Karpas-422 (cell line): ENCODE data around the gene HPSE2. TPM values are rescaled to one million over a fixed set of nuclear protein-coding genes. Genes with fewer than 3 reads are reported as not detected.

Experiments used
- DNase-seq: peaks from one replicate; pipeline ENCODE4 v3.0.0-alpha.2; 2015
- H2AFZ ChIP-seq: fragments of 200-600 bp; sonication (generic); 2 replicates; pipeline ENCODE4 v1.6.1; 2014; ENCODE audit warnings: antibody characterized with exemption, low read length, mixed read lengths
- H3K27ac ChIP-seq: fragments of 200-600 bp; sonication (generic); 2 replicates; pipeline ENCODE4 v1.5.1; 2014; ENCODE audit warnings: mild to moderate bottlenecking, low read length, moderate library complexity
- H3K27me3 ChIP-seq: fragments of 200-600 bp; sonication (generic); 2 replicates; pipeline ENCODE4 v1.6.1; 2014; ENCODE audit warnings: low read length, mixed read lengths
- H3K36me3 ChIP-seq: fragments of 200-600 bp; sonication (generic); 2 replicates; pipeline ENCODE4 v1.6.1; 2014; ENCODE audit warnings: low read length, mixed read lengths; ENCODE audit not compliant: insufficient read depth
- H3K4me1 ChIP-seq: fragments of 200-600 bp; sonication (generic); 2 replicates; pipeline ENCODE4 v1.6.1; 2014; ENCODE audit warnings: mild to moderate bottlenecking, low read length, mixed read lengths
- H3K4me2 ChIP-seq: fragments of 200-600 bp; sonication (generic); 2 replicates; pipeline ENCODE4 v1.6.1; 2014; ENCODE audit warnings: low read length, low read depth, mild to moderate bottlenecking; ENCODE audit not compliant: poor library complexity, severe bottlenecking
- H3K4me3 ChIP-seq: fragments of 200-600 bp; sonication (generic); 2 replicates; pipeline ENCODE4 v1.5.1; 2014; ENCODE audit warnings: mild to moderate bottlenecking, antibody characterized with exemption, low read length, mixed read lengths
- H3K79me2 ChIP-seq: fragments of 200-600 bp; sonication (generic); 2 replicates; pipeline ENCODE4 v1.6.1; 2014; ENCODE audit warnings: mild to moderate bottlenecking, low read length, mixed read lengths
- H3K9ac ChIP-seq: fragments of 200-600 bp; sonication (generic); 2 replicates; pipeline ENCODE4 v1.6.0; 2014; ENCODE audit warnings: low read length
- H3K9me2 ChIP-seq: fragments of 200-600 bp; sonication (generic), shearing (Covaris generic); replicated peaks from 2 replicates; pipeline ENCODE4 v1.6.0; 2014; ENCODE audit warnings: mild to moderate bottlenecking, low read length, moderate library complexity; ENCODE audit not compliant: insufficient read depth
- H3K9me3 ChIP-seq: fragments of 300-700, 200-600 bp; sonication (generic); 2 replicates; pipeline ENCODE4 v1.6.1; 2014; ENCODE audit warnings: low read length, mixed read lengths
- H4K20me1 ChIP-seq: fragments of 200-600 bp; sonication (generic); 2 replicates; pipeline ENCODE4 v1.6.1; 2014; ENCODE audit warnings: mild to moderate bottlenecking, antibody characterized with exemption, low read length, low read depth; ENCODE audit not compliant: insufficient read depth
- total RNA-seq: library from RNA; depleted of rRNA; stranded (reverse); fragments of >200 nt; shearing (Covaris generic); gene quantifications from 2 replicates; pipeline ENCODE4 v1.2.3, GENCODE V29; 2014; ENCODE audit warnings: low replicate concordance

The HPSE2 gene
- total RNA-seq, 1 experiment from 2014 or later: not detected

GRCh38 chr10:98800263-98800662 is 435.4 kb downstream of the HPSE2 start:
- H3K9me3 ChIP-seq: no peaks in the 10 kb centered on the region
- no peak overlapping the region for H3K4me3 ChIP-seq
- no peaks in the 10 kb centered on the region for H4K20me1 ChIP-seq
- H3K4me2 ChIP-seq: no peak overlapping the region
- H3K79me2 ChIP-seq: no peaks in the 10 kb centered on the region
- no peak overlapping the region for H3K9ac ChIP-seq
- no peaks in the 10 kb centered on the region for H3K9me2 ChIP-seq
- no peaks in the 10 kb centered on the region for H3K27me3 ChIP-seq
- H2AFZ ChIP-seq: no peak overlapping the region
- H3K4me1 ChIP-seq: no peaks in the 10 kb centered on the region
- no peaks in the 10 kb centered on the region for H3K36me3 ChIP-seq
- DNase-seq: no peak
- no peak overlapping the region for H3K27ac ChIP-seq

- Histone ChIP-seq H3K36me3 (no peaks in the 10 kb centered on the region), H3K4me2 (no peak overlapping the region), H3K9ac (no peak overlapping the region), H2AFZ (no peak overlapping the region), H3K4me1 (no peaks in the 10 kb centered on the region), H3K79me2 (no peaks in the 10 kb centered on the region), H4K20me1 (no peaks in the 10 kb centered on the region), H3K9me2 (no peaks in the 10 kb centered on the region), H3K4me3 (no peak overlapping the region), H3K27me3 (no peaks in the 10 kb centered on the region), H3K9me3 (no peaks in the 10 kb centered on the region), H3K27ac (no peak overlapping the region)
- DNase-seq: no peak
These were observed 440.2 kb downstream of the HPSE2 start for GRCh38 chr10:98795467-98795866.

- Histone ChIP-seq H3K79me2 (no peaks in the 10 kb centered on the region), H3K4me1 (no peaks in the 10 kb centered on the region), H3K9ac (no peak overlapping the region), H4K20me1 (no peaks in the 10 kb centered on the region), H2AFZ (no peak overlapping the region), H3K9me2 (no peaks in the 10 kb centered on the region), H3K27ac (no peak overlapping the region), H3K36me3 (no peaks in the 10 kb centered on the region), H3K4me3 (no peak overlapping the region), H3K4me2 (no peak overlapping the region), H3K9me3 (no peaks in the 10 kb centered on the region), H3K27me3 (no peaks in the 10 kb centered on the region)
- DNase-seq: peak; percentile 51
These were observed 444.8 kb downstream of the HPSE2 start for GRCh38 chr10:98790817-98791216.

GRCh38 chr10:98778277-98778759 is 457.3 kb downstream of the HPSE2 start:
- Histone ChIP-seq H3K9me3 (no peaks in the 10 kb centered on the region), H3K4me1 (no peaks in the 10 kb centered on the region), H3K79me2 (no peaks in the 10 kb centered on the region), H3K9ac (no peak overlapping the region), H3K36me3 (no peaks in the 10 kb centered on the region), H3K27ac (no peak overlapping the region), H3K4me2 (no peak overlapping the region), H2AFZ (no peak overlapping the region), H3K27me3 (no peaks in the 10 kb centered on the region), H3K9me2 (no peaks in the 10 kb centered on the region), H3K4me3 (no peak overlapping the region), H4K20me1 (no peaks in the 10 kb centered on the region)
- DNase-seq: no peak

- no peak for DNase-seq
- Histone ChIP-seq H3K27ac (no peak overlapping the region), H3K9ac (no peak overlapping the region), H3K27me3 (no peaks in the 10 kb centered on the region), H3K79me2 (no peaks in the 10 kb centered on the region), H3K9me2 (no peaks in the 10 kb centered on the region), H3K36me3 (no peaks in the 10 kb centered on the region), H2AFZ (no peak overlapping the region), H4K20me1 (no peaks in the 10 kb centered on the region), H3K4me2 (no peak overlapping the region), H3K4me3 (no peak overlapping the region), H3K4me1 (no peaks in the 10 kb centered on the region), H3K9me3 (no peaks in the 10 kb centered on the region)
These were observed 477.2 kb downstream of the HPSE2 start for GRCh38 chr10:98758463-98758862.

- Histone ChIP-seq H3K4me1 (no peaks in the 10 kb centered on the region), H3K9me2 (no peaks in the 10 kb centered on the region), H4K20me1 (no peaks in the 10 kb centered on the region), H3K4me3 (no peak overlapping the region), H3K36me3 (no peaks in the 10 kb centered on the region), H3K27me3 (no peaks in the 10 kb centered on the region), H2AFZ (no peak overlapping the region), H3K4me2 (no peak overlapping the region), H3K27ac (no peak overlapping the region), H3K9me3 (no peaks in the 10 kb centered on the region), H3K9ac (no peak overlapping the region), H3K79me2 (no peaks in the 10 kb centered on the region)
- DNase-seq: peak; percentile 61
These were observed 487.4 kb downstream of the HPSE2 start for GRCh38 chr10:98748298-98748697.

GRCh38 chr10:98745645-98746044 is 490.0 kb downstream of the HPSE2 start:
- no peak overlapping the region for H3K4me3 ChIP-seq
- no peak overlapping the region for H3K4me2 ChIP-seq
- no peaks in the 10 kb centered on the region for H3K36me3 ChIP-seq
- peak; percentile 35 for DNase-seq
- H3K9ac ChIP-seq: no peak overlapping the region
- H3K27ac ChIP-seq: no peak overlapping the region
- no peak overlapping the region for H2AFZ ChIP-seq
- H3K9me3 ChIP-seq: no peaks in the 10 kb centered on the region
- no peaks in the 10 kb centered on the region for H3K27me3 ChIP-seq
- no peaks in the 10 kb centered on the region for H3K79me2 ChIP-seq
- H4K20me1 ChIP-seq: no peaks in the 10 kb centered on the region
- H3K9me2 ChIP-seq: no peaks in the 10 kb centered on the region
- H3K4me1 ChIP-seq: no peaks in the 10 kb centered on the region

GRCh38 chr10:98720551-98720950 is 515.1 kb downstream of the HPSE2 start:
- no peak overlapping the region for H3K27ac ChIP-seq
- no peaks in the 10 kb centered on the region for H3K9me2 ChIP-seq
- H3K27me3 ChIP-seq: no peaks in the 10 kb centered on the region
- H3K4me2 ChIP-seq: no peak overlapping the region
- H4K20me1 ChIP-seq: no peaks in the 10 kb centered on the region
- no peak for DNase-seq
- no peaks in the 10 kb centered on the region for H3K4me1 ChIP-seq
- no peaks in the 10 kb centered on the region for H3K36me3 ChIP-seq
- no peaks in the 10 kb centered on the region for H3K9me3 ChIP-seq
- no peak overlapping the region for H2AFZ ChIP-seq
- H3K79me2 ChIP-seq: no peaks in the 10 kb centered on the region
- H3K9ac ChIP-seq: no peak overlapping the region
- no peak overlapping the region for H3K4me3 ChIP-seq

GRCh38 chr10:98713586-98713985 is 522.1 kb downstream of the HPSE2 start:
- Histone ChIP-seq H4K20me1 (no peaks in the 10 kb centered on the region), H3K79me2 (no peaks in the 10 kb centered on the region), H2AFZ (no peak overlapping the region), H3K9me2 (no peaks in the 10 kb centered on the region), H3K27me3 (no peaks in the 10 kb centered on the region), H3K4me3 (no peak overlapping the region), H3K36me3 (no peaks in the 10 kb centered on the region), H3K27ac (no peak overlapping the region), H3K9ac (no peak overlapping the region), H3K4me1 (no peaks in the 10 kb centered on the region), H3K4me2 (no peak overlapping the region), H3K9me3 (no peaks in the 10 kb centered on the region)
- DNase-seq: no peak
